Measurements from ENCODE around the gene IMP4.

The IMP4 gene

GRCh38 chr2:130391872-130392670 is 49.4 kb downstream of the IMP4 start:
- no peak for ATAC-seq (replicated peaks)

GRCh38 chr2:130393318-130393910 is 50.7 kb downstream of the IMP4 start:
- no peak for ATAC-seq (replicated peaks)
- H3K27ac Mint-ChIP-seq, result no peak overlapping the region
- no peaks in the 10 kb centered on the region for H3K36me3 Mint-ChIP-seq (ENCODE audit: insufficient read depth)
- H3K4me1 Mint-ChIP-seq (ENCODE audit: low read depth in 2 of 2), result peaks cover 7 to 10% of the 10 kb centered on the region in 2 donors
- no peaks in the 10 kb centered on the region for H3K27me3 Mint-ChIP-seq
- H3K9me3 Mint-ChIP-seq, result no peaks in the 10 kb centered on the region
- H3K4me3 Mint-ChIP-seq, result no peak overlapping the region
- no peak for DNase-seq

More at GRCh38 chr2:130391872-130392670, 49.4 kb downstream of the IMP4 start:
- Mint-ChIP-seq H3K4me3 (peak overlapping the region; percentile 70 to 76), H3K9me3 (no peaks in the 10 kb centered on the region), H3K27me3 (no peaks in the 10 kb centered on the region), H3K4me1 (ENCODE audit: low read depth in 2 of 2) (peaks cover 7 to 10% of the 10 kb centered on the region in 2 donors), H3K27ac (peak overlapping the region; percentile 21 to 35), H3K36me3 (ENCODE audit: insufficient read depth) (peaks cover 3% of the 10 kb centered on the region)
- DNase-seq, result no peak

Measured in effector memory CD8-positive, alpha-beta T cell (primary cell).